Fibroblast of villous mesenchyme (primary cell): ENCODE data around the gene TSBP1. TPM values are rescaled to one million over a fixed set of nuclear protein-coding genes. Genes with fewer than 3 reads are reported as not detected.
A peak's percentile ranks its signal among the peaks of the same experiment; 100 is the strongest.

Experiments used
- DNase-seq: peaks from one replicate; pipeline ENCODE4 v3.0.0-alpha.2; 2010; ENCODE audit warnings: low read depth
- H3K4me3 ChIP-seq: 2 replicates; pipeline ENCODE4 v1.5.1; 2011; ENCODE audit warnings: low read depth, mild to moderate bottlenecking, low read length
- CTCF ChIP-seq: IDR thresholded peaks from 2 replicates; pipeline ENCODE4 v1.5.1; 2012; ENCODE audit warnings: low read depth, mild to moderate bottlenecking, low read length; ENCODE audit not compliant: insufficient read depth
- small RNA-seq: library from RNA; depleted of rRNA; stranded (forward); fragments of <200 nt; gene quantifications from one replicate; pipeline ENCODE3, GENCODE V24; 2012
- total RNA-seq: library from RNA; depleted of rRNA; stranded (reverse); fragments of >200 nt; gene quantifications from 2 replicates; pipeline ENCODE4 v1.2.3, GENCODE V29; 2012

TSBP1 gene
- total RNA-seq, 1 donor, result not detected

GRCh38 chr6:32254761-32255198 is 116.9 kb downstream of the TSBP1 start:
- no peak for DNase-seq
- H3K4me3 ChIP-seq, result peak overlapping the region; percentile 53
- TF ChIP-seq CTCF, result no peak

GRCh38 chr6:32252331-32253009 is 119.2 kb downstream of the TSBP1 start:
- H3K4me3 ChIP-seq, result no peak overlapping the region
- no peak for DNase-seq
- TF ChIP-seq CTCF, result no peak

DNA sequence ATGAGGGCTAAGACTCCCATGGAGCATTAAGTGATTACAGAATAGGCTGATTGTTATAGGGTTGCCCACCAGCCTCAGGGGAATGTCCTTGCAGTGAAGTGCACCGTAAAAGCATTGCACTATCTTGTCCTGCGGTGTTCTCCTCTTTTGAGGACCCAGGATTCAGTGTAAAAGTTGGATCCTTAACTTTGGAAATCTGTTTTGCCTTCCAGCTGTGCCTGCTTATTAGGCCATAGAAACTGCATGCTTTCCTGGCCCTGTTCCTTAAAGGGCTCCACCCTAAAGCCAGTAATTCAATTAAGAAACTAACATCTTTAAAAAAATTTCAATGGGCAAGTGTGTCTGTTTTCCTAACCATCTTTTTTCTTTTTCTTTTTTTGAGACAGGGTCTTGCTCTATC is 122.4 kb downstream of the TSBP1 start:
- H3K4me3 ChIP-seq, result no peak overlapping the region
- TF ChIP-seq CTCF, result no peak
- no peak for DNase-seq

GRCh38 chr6:32247401-32247800 is 124.3 kb downstream of the TSBP1 start:
- no peak for TF ChIP-seq CTCF
- no peak overlapping the region for H3K4me3 ChIP-seq
- no peak for DNase-seq

DNA sequence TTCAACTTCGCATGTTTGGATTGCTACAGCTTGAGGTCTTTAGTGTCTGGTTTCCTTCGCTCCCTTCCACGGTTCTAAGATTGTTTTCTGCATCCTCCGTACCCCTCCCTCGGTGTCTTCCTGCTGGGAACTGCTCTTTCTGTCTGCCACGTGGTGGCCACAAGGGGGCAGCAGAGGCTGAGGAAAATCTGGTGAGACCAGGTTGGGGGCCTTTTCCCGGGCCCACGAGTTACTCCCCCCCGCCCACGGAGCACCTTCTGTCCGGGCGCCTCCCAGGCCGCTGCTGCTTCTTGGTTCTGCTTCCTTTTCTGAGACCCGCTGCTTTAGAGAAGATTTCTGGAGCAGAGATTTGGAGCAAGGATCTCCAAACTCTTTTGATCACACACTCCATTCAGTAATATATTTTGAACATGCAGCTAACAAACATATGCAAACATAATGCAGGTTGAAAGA is 126.7 kb downstream of the TSBP1 start:
- TF ChIP-seq CTCF, result peak; percentile 93
- DNase-seq, result peak; percentile 82
- H3K4me3 ChIP-seq, result no peak overlapping the region

- peak; percentile 25 for DNase-seq
- H3K4me3 ChIP-seq, result no peak overlapping the region
- TF ChIP-seq CTCF, result no peak
Measured at GRCh38 chr6:32244270-32244669, 127.4 kb downstream of the TSBP1 start.

Small RNAs within 50 kb of the gene (small RNA-seq; reads per million reads assigned to genes)
- not detected for gene RNU6-603P

Other genes starting within 250 kb of the TSBP1 start
- 17.3 and 22.9 TPM in 2 replicates for gene ATF6B, start 243.7 kb downstream of the TSBP1 start, total RNA-seq
- gene FKBPL, start 241.6 kb downstream of the TSBP1 start, total RNA-seq, result 6.4 and 6.9 TPM in 2 replicates
- gene PRRT1, start 220.0 kb downstream of the TSBP1 start, total RNA-seq, result under 0.01 and 0.32 TPM in 2 replicates
- 14.8 and 22.9 TPM in 2 replicates for gene PPT2, start 217.8 kb downstream of the TSBP1 start, total RNA-seq
- gene EGFL8, start 207.3 kb downstream of the TSBP1 start, total RNA-seq, result 0.97 and 2.6 TPM in 2 replicates
- gene AGPAT1, start 195.8 kb downstream of the TSBP1 start, total RNA-seq, result 21.9 and 30.2 TPM in 2 replicates
- gene RNF5, start 193.5 kb downstream of the TSBP1 start, total RNA-seq, result 22.5 and 37.6 TPM in 2 replicates
- 0.32 and 0.86 TPM in 2 replicates for gene AGER, start 187.7 kb downstream of the TSBP1 start, total RNA-seq
- 29.0 and 35.4 TPM in 2 replicates for gene PBX2, start 181.7 kb downstream of the TSBP1 start, total RNA-seq
- gene GPSM3, start 179.3 kb downstream of the TSBP1 start, total RNA-seq, result 2.6 and 4.8 TPM in 2 replicates
- 1.3 and 1.6 TPM in 2 replicates for gene NOTCH4, start 147.8 kb downstream of the TSBP1 start, total RNA-seq
- not detected in 2 replicates for gene BTNL2, start 35.3 kb upstream of the TSBP1 start, total RNA-seq
- not detected in 2 replicates for gene HLA-DRA, start 68.0 kb upstream of the TSBP1 start, total RNA-seq
- gene HLA-DRB5, start 158.4 kb upstream of the TSBP1 start, total RNA-seq, result not detected in 2 replicates
- not detected in 2 replicates for gene HLA-DRB1, start 217.9 kb upstream of the TSBP1 start, total RNA-seq